Ovary (tissue), 3 donors: ENCODE results near the gene MVD.

Experiments
- CTCF ChIP-seq, 3 donors: fragments of 450-650 bp in 2 of 3; fragments of 200-600 bp in 1 of 3; IDR thresholded peaks; one replicate each; pipeline versions ENCODE4 v1.5.1 to v1.8.0; 2016 to 2022; ENCODE audit warnings: antibody characterized with exemption in 3 of 3, mild to moderate bottlenecking in 1 of 3
- EP300 ChIP-seq: sonication (generic); formaldehyde crosslinking; IDR thresholded peaks from one replicate; pipeline ENCODE4 v1.6.1; 2017; ENCODE audit warnings: antibody characterized with exemption
- donor health status: DM: no; HTN: no; CAD: no.

DNA sequence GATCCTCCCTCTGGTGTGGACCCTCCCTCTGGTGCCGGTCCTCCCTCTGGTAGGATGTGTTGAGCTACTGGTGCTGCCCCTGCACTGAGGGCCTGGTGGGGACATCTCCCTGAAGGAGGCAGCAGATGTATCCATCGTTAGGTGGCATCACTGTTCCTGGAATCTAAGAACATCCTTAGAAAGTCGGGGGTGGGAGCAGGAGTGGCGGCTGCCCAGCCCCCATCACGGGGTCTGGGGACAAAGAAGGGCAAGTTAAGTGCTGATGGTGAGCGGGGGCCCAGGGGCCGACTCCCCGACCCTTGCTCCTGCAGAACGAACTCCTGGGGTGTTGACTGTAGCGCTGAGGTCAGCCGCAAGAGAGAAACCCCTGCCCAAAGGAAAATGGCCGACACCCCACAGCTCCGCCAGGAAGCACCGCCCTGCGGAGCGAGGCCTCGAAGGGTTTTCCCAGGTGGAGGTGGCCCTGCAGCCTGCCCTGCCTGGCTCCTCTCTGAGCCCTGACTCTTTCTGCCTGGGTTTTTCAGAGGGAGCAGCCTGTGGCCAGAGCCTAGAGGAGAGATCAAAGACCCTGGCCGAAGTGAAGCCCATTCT, 49.0 kb upstream of the MVD start:
- no peak for TF ChIP-seq CTCF (IDR thresholded peaks at IDR 0.05)
- no peak for TF ChIP-seq EP300
